D721Med (cell line): ENCODE results near the gene PTEN.
"Not testable (repeated sequence)": the region's sequence is repeated elsewhere in the genome, so short reads cannot be mapped to it uniquely, and the experiment has no call there.

ENCODE experiments used
- DNase-seq: peaks from one replicate; pipeline ENCODE4 v3.0.0; 2011; ENCODE audit warnings: low spot score; ENCODE audit not compliant: insufficient read length
- FAIRE-seq: peaks from 2 replicates; lab custom pipeline; 2011; peaks lifted over from hg19 to GRCh38; lab: Jason Lieb, UNC
- TF ChIP-seq, protein P1 (sequence below): IDR thresholded peaks from 2 replicates; pipeline ENCODE4 v1.5.1; 2012; ENCODE audit warnings: mild to moderate bottlenecking, control low read depth; ENCODE audit not compliant: insufficient read depth; ENCODE audit errors: missing control alignments

Gene PTEN

DNA sequence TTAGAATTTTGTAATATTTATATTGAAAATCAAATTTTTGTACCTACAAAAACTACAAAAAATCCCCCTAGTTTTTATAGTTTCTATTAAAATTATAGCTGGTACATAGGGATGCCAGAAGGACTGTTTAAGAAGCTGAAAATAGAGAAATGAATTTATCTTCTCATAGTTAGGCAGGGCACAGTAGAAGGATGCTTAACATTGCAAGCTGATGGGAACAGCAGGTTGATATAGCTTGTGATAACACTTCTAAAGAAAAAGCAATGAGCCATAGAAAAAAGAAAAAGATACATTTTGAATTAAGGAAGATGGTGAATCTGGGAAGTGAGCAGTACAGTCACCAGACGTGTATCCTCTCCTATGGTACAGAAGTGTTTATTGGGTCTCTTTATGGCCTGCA lies 32.0 kb downstream of the PTEN start:
- DNase-seq (no peak), FAIRE-seq (no peak)
- TF ChIP-seq, protein P1, sequence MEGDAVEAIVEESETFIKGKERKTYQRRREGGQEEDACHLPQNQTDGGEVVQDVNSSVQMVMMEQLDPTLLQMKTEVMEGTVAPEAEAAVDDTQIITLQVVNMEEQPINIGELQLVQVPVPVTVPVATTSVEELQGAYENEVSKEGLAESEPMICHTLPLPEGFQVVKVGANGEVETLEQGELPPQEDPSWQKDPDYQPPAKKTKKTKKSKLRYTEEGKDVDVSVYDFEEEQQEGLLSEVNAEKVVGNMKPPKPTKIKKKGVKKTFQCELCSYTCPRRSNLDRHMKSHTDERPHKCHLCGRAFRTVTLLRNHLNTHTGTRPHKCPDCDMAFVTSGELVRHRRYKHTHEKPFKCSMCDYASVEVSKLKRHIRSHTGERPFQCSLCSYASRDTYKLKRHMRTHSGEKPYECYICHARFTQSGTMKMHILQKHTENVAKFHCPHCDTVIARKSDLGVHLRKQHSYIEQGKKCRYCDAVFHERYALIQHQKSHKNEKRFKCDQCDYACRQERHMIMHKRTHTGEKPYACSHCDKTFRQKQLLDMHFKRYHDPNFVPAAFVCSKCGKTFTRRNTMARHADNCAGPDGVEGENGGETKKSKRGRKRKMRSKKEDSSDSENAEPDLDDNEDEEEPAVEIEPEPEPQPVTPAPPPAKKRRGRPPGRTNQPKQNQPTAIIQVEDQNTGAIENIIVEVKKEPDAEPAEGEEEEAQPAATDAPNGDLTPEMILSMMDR, result no peak

DNA sequence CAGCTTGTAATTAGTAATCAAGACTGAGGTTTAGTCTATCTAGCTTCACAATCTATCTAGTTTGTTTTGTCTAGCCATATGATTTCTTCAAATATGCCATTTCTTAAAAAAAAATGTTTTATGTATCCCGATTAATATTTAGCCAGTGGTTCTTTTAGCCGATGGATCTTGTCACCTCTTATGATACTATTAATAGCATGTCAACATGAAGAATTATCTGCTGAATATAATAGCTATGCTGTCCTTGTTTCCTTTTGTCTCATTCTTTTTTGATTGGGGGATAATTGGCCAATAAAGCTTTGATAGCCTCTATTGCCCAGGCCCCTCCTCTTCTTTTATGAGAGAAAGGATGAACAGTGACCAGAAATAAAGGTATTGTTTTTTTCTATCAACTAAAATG lies 32.8 kb downstream of the PTEN start:
- no peak for FAIRE-seq
- no peak for DNase-seq

DNA sequence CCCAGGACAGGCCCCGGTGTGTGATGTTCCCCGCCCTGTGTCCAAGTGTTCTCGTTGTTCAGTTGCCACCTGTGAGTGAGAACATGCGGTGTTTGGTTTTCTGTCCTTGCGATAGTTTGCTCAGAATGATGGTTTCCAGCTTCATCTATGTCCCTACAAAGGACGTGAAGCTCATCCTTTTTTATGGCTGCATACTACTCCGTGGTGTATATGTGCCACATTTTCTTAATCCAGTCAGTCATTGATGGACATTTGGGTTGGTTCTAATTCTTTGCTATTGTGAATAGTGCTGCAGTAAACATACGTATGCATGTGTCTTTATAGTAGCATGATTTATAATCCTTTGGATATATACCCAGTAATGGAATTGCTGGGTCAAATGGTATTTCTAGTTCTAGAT lies 34.5 kb downstream of the PTEN start:
- not testable (repeated sequence) for FAIRE-seq, DNase-seq

More for the DNA sequence above, 32.8 kb downstream of the PTEN start:
- TF ChIP-seq, protein P1, result no peak

DNA sequence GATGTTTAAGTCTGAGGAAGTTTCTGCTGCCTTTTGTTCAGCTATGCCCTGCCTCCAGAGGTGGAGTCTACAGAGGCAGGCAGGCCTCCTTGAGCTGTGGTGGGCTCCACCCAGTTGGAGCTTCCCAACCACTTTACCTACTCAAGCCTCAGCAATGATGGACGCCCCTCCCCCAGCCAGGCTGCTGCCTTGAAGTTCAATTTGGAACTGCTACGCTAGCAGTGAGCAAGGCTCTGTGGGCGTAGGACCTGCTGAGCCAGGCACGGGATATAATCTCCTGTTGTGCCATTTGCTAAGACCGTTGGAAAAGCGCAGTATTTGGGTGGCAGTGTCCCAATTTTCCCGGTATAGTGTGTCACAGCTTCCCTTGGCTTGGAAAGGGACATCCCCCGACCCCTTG lies 40.0 kb downstream of the PTEN start:
- FAIRE-seq, DNase-seq: not testable (repeated sequence)

DNA sequence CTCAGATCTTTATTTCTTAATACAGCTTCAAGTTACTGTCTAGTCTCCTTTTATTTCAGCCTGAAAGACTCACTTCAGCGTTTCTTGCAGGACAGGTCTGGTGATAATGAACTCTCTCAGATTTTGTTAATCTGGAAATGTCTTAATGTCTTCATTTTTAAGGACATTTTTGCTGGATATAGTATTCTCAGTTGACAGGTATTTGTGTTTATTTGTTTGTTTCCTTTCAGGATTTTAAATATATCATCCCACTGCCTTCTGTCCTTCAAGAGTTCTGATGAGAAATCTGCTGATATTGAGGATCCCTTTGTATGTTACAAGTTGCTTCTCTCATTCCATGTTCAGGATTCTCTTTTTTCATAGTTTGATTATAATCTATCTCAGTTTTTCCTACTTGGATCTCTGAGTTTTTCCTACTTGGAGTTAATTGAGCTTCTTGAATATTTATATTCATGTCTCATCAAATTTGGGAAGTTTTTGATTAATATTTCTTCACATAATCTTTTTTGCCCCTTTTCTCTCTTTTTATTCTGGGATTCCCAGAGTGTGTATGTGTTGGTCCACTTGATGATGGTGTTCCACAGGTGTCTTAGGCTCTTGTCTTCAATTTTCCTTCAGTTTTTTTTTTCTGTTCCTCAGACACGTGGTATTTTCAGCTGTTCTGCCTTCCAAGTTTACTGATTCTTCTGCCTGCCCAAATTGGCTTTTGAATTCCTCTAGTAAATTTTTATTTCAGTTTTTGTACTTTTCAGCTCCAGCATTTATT lies 49.9 kb downstream of the PTEN start:
- TF ChIP-seq, protein P1, result no peak
- no peak for DNase-seq
- no peak for FAIRE-seq

DNA sequence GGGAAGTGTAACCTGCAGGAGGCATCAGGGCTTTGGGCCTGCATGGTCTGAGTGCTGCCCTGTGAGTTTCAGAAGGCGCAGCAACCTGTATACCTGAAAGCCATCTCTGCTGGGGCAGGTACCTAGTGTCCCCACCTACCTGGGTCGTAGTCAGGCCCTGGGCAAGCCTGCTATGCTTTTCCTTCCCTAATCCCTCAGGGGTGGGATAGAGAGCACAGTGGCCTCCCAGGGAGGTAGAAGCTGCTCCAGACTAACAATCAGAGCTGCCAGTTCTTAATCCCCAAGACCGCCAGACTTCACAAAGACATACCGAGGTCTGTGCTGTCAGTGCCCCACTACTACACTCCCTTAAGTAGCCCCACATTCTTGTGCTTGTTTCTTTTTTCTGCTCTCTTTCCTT lies 52.0 kb downstream of the PTEN start:
- TF ChIP-seq, protein P1, result no peak
- no peak for FAIRE-seq

DNA sequence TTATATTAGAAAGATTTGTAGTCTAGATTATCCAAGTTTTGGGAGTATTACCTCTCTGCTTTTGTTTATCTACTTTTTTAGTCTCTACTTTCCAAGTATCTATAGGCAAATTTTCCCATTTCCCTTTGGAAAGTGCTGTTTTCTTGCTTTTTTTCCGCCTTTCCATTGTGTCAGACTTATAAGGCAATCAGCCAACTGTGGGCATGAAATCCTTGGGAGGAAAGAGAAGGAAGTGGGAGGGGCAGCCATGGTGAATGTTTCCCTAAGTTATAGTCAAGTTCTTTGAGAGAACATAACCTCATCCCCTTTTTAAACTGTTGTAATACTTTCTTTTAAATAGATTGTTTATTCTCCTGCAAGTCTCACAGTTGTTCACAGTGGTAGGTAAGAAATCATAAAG lies 52.6 kb downstream of the PTEN start:
- no peak for FAIRE-seq

More for the DNA sequence above, 52.0 kb downstream of the PTEN start:
- no peak for DNase-seq

DNA sequence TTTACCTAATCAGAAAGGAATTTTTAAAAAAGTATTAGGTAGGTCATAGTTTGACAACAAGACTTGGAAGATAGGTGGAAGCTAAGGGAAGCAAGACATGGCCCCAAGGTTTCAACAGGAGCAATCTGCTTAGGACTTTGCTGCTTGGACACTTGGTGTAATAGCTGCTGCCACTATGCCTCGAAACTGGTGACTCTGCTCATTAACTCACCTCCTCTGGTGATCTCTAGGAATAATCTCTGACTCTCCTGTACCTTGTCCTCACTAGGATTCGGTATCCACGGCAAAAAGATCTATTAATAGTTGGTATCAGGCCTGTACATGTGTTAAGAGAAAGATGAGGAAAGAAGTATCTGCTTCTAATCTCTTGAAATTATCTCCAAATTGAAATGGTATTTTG lies 53.1 kb downstream of the PTEN start:
- DNase-seq, result no peak
- no peak for FAIRE-seq
- TF ChIP-seq, protein P1, result no peak

More for the DNA sequence above, 52.6 kb downstream of the PTEN start:
- no peak for DNase-seq
- TF ChIP-seq, protein P1, result no peak
